Neural cell (in vitro differentiated cells): ENCODE results near the gene ISG15. TPM values are rescaled to one million over a fixed set of nuclear protein-coding genes. Genes with fewer than 3 reads are reported as not detected.

ENCODE experiments used
- H2AFZ ChIP-seq: fragments of 200-600, 300-800 bp; sonication (generic), shearing (Covaris generic); 2 replicates; pipeline ENCODE4 v1.6.0; 2014; ENCODE audit warnings: low read depth, mild to moderate bottlenecking, antibody characterized with exemption, low read length, moderate library complexity
- H3F3A ChIP-seq: fragments of 200-600 bp; shearing (Covaris generic); 2 replicates; pipeline ENCODE4 v1.6.1; 2016; ENCODE audit warnings: mild to moderate bottlenecking, moderate library complexity, mixed read lengths, antibody characterized with exemption, low read length; ENCODE audit not compliant: insufficient read depth, poor library complexity, severe bottlenecking
- H3K27ac ChIP-seq: fragments of 200-600, 300-800 bp; sonication (generic), shearing (Covaris generic); 2 replicates; pipeline ENCODE4 v1.5.1; 2014; ENCODE audit warnings: mild to moderate bottlenecking, low read length, moderate library complexity
- H3K27me3 ChIP-seq: fragments of 300-800, 200-600 bp; sonication (generic), shearing (Covaris generic); 2 replicates; pipeline ENCODE4 v1.6.0; 2014; ENCODE audit warnings: mild to moderate bottlenecking, low read depth, low read length, moderate library complexity; ENCODE audit not compliant: insufficient read depth
- H3K36me3 ChIP-seq: fragments of 300-800, 200-600 bp; sonication (generic), shearing (Covaris generic); 2 replicates; pipeline ENCODE4 v1.5.1; 2014; ENCODE audit warnings: mild to moderate bottlenecking, antibody characterized with exemption, low read length, moderate library complexity; ENCODE audit not compliant: insufficient read depth
- H3K4me2 ChIP-seq: fragments of 300-800, 200-600 bp; sonication (generic), shearing (Covaris generic); 2 replicates; pipeline ENCODE4 v1.6.0; 2014; ENCODE audit warnings: mild to moderate bottlenecking, low read length
- H3K4me3 ChIP-seq: fragments of 300-800, 200-600 bp; sonication (generic), shearing (Covaris generic); 2 replicates; pipeline ENCODE4 v1.5.1; 2014; ENCODE audit warnings: mild to moderate bottlenecking, low read length, moderate library complexity
- H3K79me2 ChIP-seq: fragments of 200-600 bp; shearing (Covaris generic); replicated peaks from 2 replicates; pipeline ENCODE4 v1.6.0; 2014; ENCODE audit warnings: mild to moderate bottlenecking, low read length, moderate library complexity; ENCODE audit not compliant: insufficient read depth
- H3K9ac ChIP-seq: fragments of 300-800, 200-600 bp; sonication (generic), shearing (Covaris generic); 2 replicates; pipeline ENCODE4 v1.6.1; 2016; ENCODE audit warnings: mild to moderate bottlenecking, low read length, mixed read lengths
- H3K9me2 ChIP-seq: fragments of 200-600 bp; shearing (Covaris generic); 2 replicates; pipeline ENCODE4 v1.6.1; 2016; ENCODE audit warnings: mild to moderate bottlenecking, low read length, mixed read lengths; ENCODE audit not compliant: insufficient read depth
- H3K9me3 ChIP-seq: fragments of 200-600, 300-800 bp; sonication (generic), shearing (Covaris generic); 2 replicates; pipeline ENCODE4 v1.6.1; 2016; ENCODE audit warnings: mild to moderate bottlenecking, mixed run types, low read length, moderate library complexity, mixed read lengths
- H4K20me1 ChIP-seq: fragments of 200-600 bp; shearing (Covaris generic); 2 replicates; pipeline ENCODE4 v1.6.1; 2016; ENCODE audit warnings: mild to moderate bottlenecking, mixed run types; ENCODE audit not compliant: insufficient read depth
- EP300 ChIP-seq: fragments of 450-650 bp; conservative IDR thresholded peaks from 2 replicates; pipeline ENCODE4 v1.6.1; 2014; ENCODE audit warnings: antibody characterized with exemption, mild to moderate bottlenecking, moderate library complexity; ENCODE audit not compliant: poor library complexity, severe bottlenecking
- EZH2 ChIP-seq: fragments of 200-600, 300-800 bp; shearing (Covaris generic), sonication (generic); IDR thresholded peaks from 2 replicates; pipeline ENCODE4 v1.6.1; 2014; ENCODE audit warnings: antibody characterized with exemption, low read length, borderline replicate concordance, mild to moderate bottlenecking; ENCODE audit not compliant: insufficient read depth, poor library complexity, severe bottlenecking
- MXI1 ChIP-seq: fragments of 450-650 bp; conservative IDR thresholded peaks from 2 replicates; pipeline ENCODE4 v1.6.1; 2014; ENCODE audit warnings: antibody characterized with exemption, mild to moderate bottlenecking; ENCODE audit not compliant: poor library complexity, severe bottlenecking
- POLR2AphosphoS5 ChIP-seq: IDR thresholded peaks from 2 replicates; pipeline ENCODE4 v1.6.1; 2012
- RAD21 ChIP-seq: fragments of 450-650 bp; conservative IDR thresholded peaks from 2 replicates; pipeline ENCODE4 v1.6.1; 2014; ENCODE audit warnings: antibody characterized with exemption, mild to moderate bottlenecking, moderate library complexity
- SMC3 ChIP-seq: fragments of 450-650 bp; conservative IDR thresholded peaks from 2 replicates; pipeline ENCODE4 v1.6.1; 2014; ENCODE audit warnings: antibody characterized with exemption, mild to moderate bottlenecking, moderate library complexity; ENCODE audit not compliant: poor library complexity
- TAF1 ChIP-seq: IDR thresholded peaks from 2 replicates; pipeline ENCODE4 v1.6.1; 2012; ENCODE audit warnings: low read depth
- polyA plus RNA-seq: library from polyadenylated mRNA; depleted of rRNA; stranded (reverse); fragments of >200 nt; gene quantifications from 2 replicates; pipeline ENCODE4 v1.2.3, GENCODE V29; 2014
- TF ChIP-seq, protein P1 (sequence below): fragments of 450-650 bp; IDR thresholded peaks from 2 replicates; pipeline ENCODE4 v1.5.1; 2014; ENCODE audit warnings: antibody characterized with exemption, mild to moderate bottlenecking, moderate library complexity; ENCODE audit not compliant: poor library complexity, severe bottlenecking
- TF ChIP-seq, protein P2 (sequence below): IDR thresholded peaks from 2 replicates; pipeline ENCODE4 v1.6.1; 2012; ENCODE audit warnings: borderline replicate concordance

Gene ISG15
- polyA plus RNA-seq, 1 donor from 2014 or later, result 8.0 TPM

DNA sequence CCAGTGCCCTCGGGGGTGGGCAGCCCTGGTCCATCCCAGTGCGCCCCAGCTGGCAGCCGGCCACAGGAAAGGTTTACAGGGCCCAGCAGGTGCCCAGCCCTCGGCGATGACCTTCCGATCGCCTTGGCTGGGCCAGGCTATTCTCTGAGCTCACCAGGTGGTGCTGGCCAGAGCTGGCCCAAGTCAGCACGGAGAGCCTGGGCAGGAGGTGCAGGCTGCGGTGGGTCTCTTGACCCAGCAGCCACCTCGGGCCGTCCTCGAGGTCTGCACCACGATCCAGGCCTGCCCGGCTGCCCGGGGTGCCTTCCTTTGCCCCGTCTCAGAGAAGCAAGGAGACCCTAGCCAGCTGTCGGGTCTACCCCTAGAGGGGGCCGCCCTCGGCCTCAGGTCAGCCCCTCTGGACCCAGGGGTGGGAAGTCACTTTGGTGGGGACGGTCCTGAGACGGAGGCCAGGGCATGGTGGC, 31.8 kb upstream of the ISG15 start:
- Histone ChIP-seq H3K36me3 (no peaks in the 10 kb centered on the region), H3K79me2 (no peaks in the 10 kb centered on the region), H3K9ac (no peak overlapping the region), H3K4me3 (no peak overlapping the region), H3K9me3 (no peaks in the 10 kb centered on the region), H2AFZ (no peak overlapping the region), H4K20me1 (no peaks in the 10 kb centered on the region), H3F3A (no peaks in the 10 kb centered on the region), H3K27me3 (no peaks in the 10 kb centered on the region), H3K27ac (no peak overlapping the region), H3K4me2 (no peak overlapping the region), H3K9me2 (no peaks in the 10 kb centered on the region)
- TF ChIP-seq MXI1 (no peak), SMC3 (no peak), EP300 (no peak), RAD21 (no peak), TAF1 (no peak), POLR2AphosphoS5 (no peak), EZH2 (no peak)
- TF ChIP-seq, protein P1, sequence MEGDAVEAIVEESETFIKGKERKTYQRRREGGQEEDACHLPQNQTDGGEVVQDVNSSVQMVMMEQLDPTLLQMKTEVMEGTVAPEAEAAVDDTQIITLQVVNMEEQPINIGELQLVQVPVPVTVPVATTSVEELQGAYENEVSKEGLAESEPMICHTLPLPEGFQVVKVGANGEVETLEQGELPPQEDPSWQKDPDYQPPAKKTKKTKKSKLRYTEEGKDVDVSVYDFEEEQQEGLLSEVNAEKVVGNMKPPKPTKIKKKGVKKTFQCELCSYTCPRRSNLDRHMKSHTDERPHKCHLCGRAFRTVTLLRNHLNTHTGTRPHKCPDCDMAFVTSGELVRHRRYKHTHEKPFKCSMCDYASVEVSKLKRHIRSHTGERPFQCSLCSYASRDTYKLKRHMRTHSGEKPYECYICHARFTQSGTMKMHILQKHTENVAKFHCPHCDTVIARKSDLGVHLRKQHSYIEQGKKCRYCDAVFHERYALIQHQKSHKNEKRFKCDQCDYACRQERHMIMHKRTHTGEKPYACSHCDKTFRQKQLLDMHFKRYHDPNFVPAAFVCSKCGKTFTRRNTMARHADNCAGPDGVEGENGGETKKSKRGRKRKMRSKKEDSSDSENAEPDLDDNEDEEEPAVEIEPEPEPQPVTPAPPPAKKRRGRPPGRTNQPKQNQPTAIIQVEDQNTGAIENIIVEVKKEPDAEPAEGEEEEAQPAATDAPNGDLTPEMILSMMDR, result no peak
- TF ChIP-seq, protein P2, sequence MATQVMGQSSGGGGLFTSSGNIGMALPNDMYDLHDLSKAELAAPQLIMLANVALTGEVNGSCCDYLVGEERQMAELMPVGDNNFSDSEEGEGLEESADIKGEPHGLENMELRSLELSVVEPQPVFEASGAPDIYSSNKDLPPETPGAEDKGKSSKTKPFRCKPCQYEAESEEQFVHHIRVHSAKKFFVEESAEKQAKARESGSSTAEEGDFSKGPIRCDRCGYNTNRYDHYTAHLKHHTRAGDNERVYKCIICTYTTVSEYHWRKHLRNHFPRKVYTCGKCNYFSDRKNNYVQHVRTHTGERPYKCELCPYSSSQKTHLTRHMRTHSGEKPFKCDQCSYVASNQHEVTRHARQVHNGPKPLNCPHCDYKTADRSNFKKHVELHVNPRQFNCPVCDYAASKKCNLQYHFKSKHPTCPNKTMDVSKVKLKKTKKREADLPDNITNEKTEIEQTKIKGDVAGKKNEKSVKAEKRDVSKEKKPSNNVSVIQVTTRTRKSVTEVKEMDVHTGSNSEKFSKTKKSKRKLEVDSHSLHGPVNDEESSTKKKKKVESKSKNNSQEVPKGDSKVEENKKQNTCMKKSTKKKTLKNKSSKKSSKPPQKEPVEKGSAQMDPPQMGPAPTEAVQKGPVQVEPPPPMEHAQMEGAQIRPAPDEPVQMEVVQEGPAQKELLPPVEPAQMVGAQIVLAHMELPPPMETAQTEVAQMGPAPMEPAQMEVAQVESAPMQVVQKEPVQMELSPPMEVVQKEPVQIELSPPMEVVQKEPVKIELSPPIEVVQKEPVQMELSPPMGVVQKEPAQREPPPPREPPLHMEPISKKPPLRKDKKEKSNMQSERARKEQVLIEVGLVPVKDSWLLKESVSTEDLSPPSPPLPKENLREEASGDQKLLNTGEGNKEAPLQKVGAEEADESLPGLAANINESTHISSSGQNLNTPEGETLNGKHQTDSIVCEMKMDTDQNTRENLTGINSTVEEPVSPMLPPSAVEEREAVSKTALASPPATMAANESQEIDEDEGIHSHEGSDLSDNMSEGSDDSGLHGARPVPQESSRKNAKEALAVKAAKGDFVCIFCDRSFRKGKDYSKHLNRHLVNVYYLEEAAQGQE, result no peak

DNA sequence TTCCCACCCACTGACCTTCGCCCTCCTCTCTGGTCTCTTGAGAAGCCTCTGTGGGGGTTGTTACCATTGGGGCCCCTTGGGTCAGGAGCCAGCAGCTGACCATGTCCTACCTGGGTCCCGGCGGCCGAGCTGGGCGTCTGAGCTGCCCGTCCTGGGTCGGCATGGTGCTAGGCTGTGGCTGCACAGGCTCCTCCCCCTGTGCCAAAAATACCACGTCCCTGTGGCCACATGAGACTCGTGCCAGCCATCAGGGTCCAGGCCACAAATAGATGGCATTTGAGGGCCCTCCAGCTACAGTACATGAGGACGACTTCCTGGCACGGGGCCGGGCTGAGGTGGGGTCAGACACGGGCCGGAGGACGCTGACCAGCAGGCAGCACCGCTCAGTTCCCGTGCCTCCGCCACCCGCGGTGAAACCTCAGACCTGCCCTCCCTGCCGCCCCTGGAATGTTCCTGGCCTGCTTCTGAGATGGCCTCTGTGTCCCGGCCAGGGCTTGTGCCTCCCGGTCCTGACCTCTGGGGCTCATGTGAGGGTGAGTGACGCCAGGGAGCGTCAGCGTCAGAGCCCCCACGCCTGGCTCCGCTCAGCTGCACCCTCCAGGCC, 31.2 kb upstream of the ISG15 start, which contains the start of gene PERM1:
Gene PERM1 (minus strand): TSS at position 139 of the 604 bp plus-strand sequence. CDS start 1,064 bp downstream, outside the sequence.
- no peaks in the 10 kb centered on the region for H3K27me3 ChIP-seq
- TF ChIP-seq MXI1 (no peak), SMC3 (no peak)
- H4K20me1 ChIP-seq, result no peaks in the 10 kb centered on the region
- H3F3A ChIP-seq, result no peaks in the 10 kb centered on the region
- no peak within 1 kb of the TSS for H3K4me2 ChIP-seq
- no peak within 1 kb of the TSS for H3K9ac ChIP-seq
- no peaks in the 10 kb centered on the region for H3K36me3 ChIP-seq
- no peak within 1 kb of the TSS for H3K4me3 ChIP-seq
- no peaks in the 10 kb centered on the region for H3K79me2 ChIP-seq
- H3K9me3 ChIP-seq, result no peaks in the 10 kb centered on the region
- no peak within 1 kb of the TSS for H3K27ac ChIP-seq
- H2AFZ ChIP-seq, result no peak within 1 kb of the TSS
- H3K9me2 ChIP-seq, result no peaks in the 10 kb centered on the region
